ENCODE measurements around the gene EXOSC10. TPM values are rescaled to one million over a fixed set of nuclear protein-coding genes. Genes with fewer than 3 reads are reported as not detected.
"Not testable (repeated sequence)": the region's sequence is repeated elsewhere in the genome, so short reads cannot be mapped to it uniquely, and the experiment has no call there.

Gene EXOSC10
- total RNA-seq, 2 experiments from 2014 or later, result 80.9 to 93.2 TPM

GRCh38 chr1:11073398-11073797 is 26.3 kb downstream of the EXOSC10 start:
- H3K27ac Mint-ChIP-seq, H3K4me3 Mint-ChIP-seq, H3K4me1 Mint-ChIP-seq, H3K27me3 Mint-ChIP-seq, DNase-seq, H3K9me3 Mint-ChIP-seq: not testable (repeated sequence)
- peaks cover 39% of the 10 kb centered on the region for H3K36me3 Mint-ChIP-seq

GRCh38 chr1:11072216-11072917 is 27.3 kb downstream of the EXOSC10 start:
- peaks cover 8% of the 10 kb centered on the region for H3K4me1 Mint-ChIP-seq
- DNase-seq, result no peak
- H3K4me3 Mint-ChIP-seq, result no peak overlapping the region
- no peaks in the 10 kb centered on the region for H3K9me3 Mint-ChIP-seq
- H3K36me3 Mint-ChIP-seq, result peaks cover 42% of the 10 kb centered on the region
- H3K27me3 Mint-ChIP-seq, result no peaks in the 10 kb centered on the region
- no peak overlapping the region for H3K27ac Mint-ChIP-seq

GRCh38 chr1:11071463-11072215 is 28.0 kb downstream of the EXOSC10 start:
- H3K36me3 Mint-ChIP-seq, result peaks cover 44% of the 10 kb centered on the region
- no peaks in the 10 kb centered on the region for H3K9me3 Mint-ChIP-seq
- H3K27ac Mint-ChIP-seq, result peak overlapping the region; percentile 50
- peaks cover 8% of the 10 kb centered on the region for H3K4me1 Mint-ChIP-seq
- H3K4me3 Mint-ChIP-seq, result no peak overlapping the region
- no peak for DNase-seq
- no peaks in the 10 kb centered on the region for H3K27me3 Mint-ChIP-seq

GRCh38 chr1:11070876-11071275 is 28.8 kb downstream of the EXOSC10 start:
- no peaks in the 10 kb centered on the region for H3K27me3 Mint-ChIP-seq
- no peak for DNase-seq
- peaks cover 8% of the 10 kb centered on the region for H3K4me1 Mint-ChIP-seq
- H3K27ac Mint-ChIP-seq, result no peak overlapping the region
- no peak overlapping the region for H3K4me3 Mint-ChIP-seq
- peaks cover 41% of the 10 kb centered on the region for H3K36me3 Mint-ChIP-seq
- no peaks in the 10 kb centered on the region for H3K9me3 Mint-ChIP-seq

- Mint-ChIP-seq H3K4me1 (peaks cover 8% of the 10 kb centered on the region), H3K9me3 (no peaks in the 10 kb centered on the region), H3K27me3 (no peaks in the 10 kb centered on the region), H3K36me3 (peaks cover 47% of the 10 kb centered on the region), H3K4me3 (no peak overlapping the region), H3K27ac (peak overlapping the region; percentile 81)
- no peak for DNase-seq
These were observed 30.8 kb downstream of the EXOSC10 start for GRCh38 chr1:11068600-11069473.

- no peaks in the 10 kb centered on the region for H3K9me3 Mint-ChIP-seq
- H3K27me3 Mint-ChIP-seq, result no peaks in the 10 kb centered on the region
- peaks cover 13% of the 10 kb centered on the region for H3K4me1 Mint-ChIP-seq
- no peak for DNase-seq
- H3K4me3 Mint-ChIP-seq, result no peak overlapping the region
- H3K27ac Mint-ChIP-seq, result no peak overlapping the region
- H3K36me3 Mint-ChIP-seq, result peaks cover 53% of the 10 kb centered on the region
These were observed 31.7 kb downstream of the EXOSC10 start for GRCh38 chr1:11067716-11068599.

GRCh38 chr1:11065796-11066195 is 33.9 kb downstream of the EXOSC10 start:
- no peaks in the 10 kb centered on the region for H3K9me3 Mint-ChIP-seq
- peaks cover 62% of the 10 kb centered on the region for H3K36me3 Mint-ChIP-seq
- no peak overlapping the region for H3K27ac Mint-ChIP-seq
- H3K4me3 Mint-ChIP-seq, result no peak overlapping the region
- no peaks in the 10 kb centered on the region for H3K27me3 Mint-ChIP-seq
- H3K4me1 Mint-ChIP-seq, result peaks cover 31% of the 10 kb centered on the region
- DNase-seq, result no peak

GRCh38 chr1:11064942-11065341 is 34.7 kb downstream of the EXOSC10 start:
- Mint-ChIP-seq H3K4me1 (peaks cover 33% of the 10 kb centered on the region), H3K27ac (no peak overlapping the region), H3K4me3 (no peak overlapping the region), H3K9me3 (no peaks in the 10 kb centered on the region), H3K27me3 (no peaks in the 10 kb centered on the region), H3K36me3 (peaks cover 60% of the 10 kb centered on the region)
- DNase-seq, result no peak

- peaks cover 54% of the 10 kb centered on the region for H3K36me3 Mint-ChIP-seq
- not testable (repeated sequence) for H3K27ac Mint-ChIP-seq, DNase-seq, H3K4me3 Mint-ChIP-seq, H3K9me3 Mint-ChIP-seq, H3K27me3 Mint-ChIP-seq
- peaks cover 27% of the 10 kb centered on the region for H3K4me1 Mint-ChIP-seq
These were observed 35.6 kb downstream of the EXOSC10 start for GRCh38 chr1:11063937-11064537.

GRCh38 chr1:11062965-11063401 is 36.7 kb downstream of the EXOSC10 start:
- H3K9me3 Mint-ChIP-seq, result no peaks in the 10 kb centered on the region
- H3K27me3 Mint-ChIP-seq, result no peaks in the 10 kb centered on the region
- H3K4me3 Mint-ChIP-seq, result peak overlapping the region; percentile 26
- peaks cover 62% of the 10 kb centered on the region for H3K36me3 Mint-ChIP-seq
- peak; percentile 64 for DNase-seq
- peaks cover 32% of the 10 kb centered on the region for H3K4me1 Mint-ChIP-seq
- H3K27ac Mint-ChIP-seq, result peak overlapping the region; percentile 75

GRCh38 chr1:11061652-11062365 is 37.9 kb downstream of the EXOSC10 start:
- peak overlapping the region; percentile 98 for H3K27ac Mint-ChIP-seq
- H3K27me3 Mint-ChIP-seq, result no peaks in the 10 kb centered on the region
- H3K4me3 Mint-ChIP-seq, result peak overlapping the region; percentile 95
- no peaks in the 10 kb centered on the region for H3K9me3 Mint-ChIP-seq
- DNase-seq, result no peak
- H3K4me1 Mint-ChIP-seq, result peaks cover 39% of the 10 kb centered on the region
- H3K36me3 Mint-ChIP-seq, result peaks cover 68% of the 10 kb centered on the region

- peaks cover 56% of the 10 kb centered on the region for H3K36me3 Mint-ChIP-seq
These were observed 39.5 kb downstream of the EXOSC10 start, which contains the start of gene SRM for GRCh38 chr1:11059968-11060830. Gene SRM, minus strand, starts transcription at chr1:11060018. Its CDS starts 75 bp downstream, at chr1:11059943.

More at GRCh38 chr1:11059968-11060830, 39.5 kb downstream of the EXOSC10 start, which contains the start of gene SRM:
- H3K4me3 Mint-ChIP-seq, result peak within 1 kb of the TSS; percentile 95
- peaks cover 41% of the 10 kb centered on the region for H3K4me1 Mint-ChIP-seq
- peak; percentile 98 for DNase-seq
- no peaks in the 10 kb centered on the region for H3K9me3 Mint-ChIP-seq
- H3K27me3 Mint-ChIP-seq, result no peaks in the 10 kb centered on the region
- peak within 1 kb of the TSS; percentile 98 for H3K27ac Mint-ChIP-seq
